ENCODE results near the gene EMC10. TPM values are rescaled to one million over a fixed set of nuclear protein-coding genes. Genes with fewer than 3 reads are reported as not detected.

EMC10 gene
- total RNA-seq, 1 donor from 2014 or later = 70.8 TPM

DNA sequence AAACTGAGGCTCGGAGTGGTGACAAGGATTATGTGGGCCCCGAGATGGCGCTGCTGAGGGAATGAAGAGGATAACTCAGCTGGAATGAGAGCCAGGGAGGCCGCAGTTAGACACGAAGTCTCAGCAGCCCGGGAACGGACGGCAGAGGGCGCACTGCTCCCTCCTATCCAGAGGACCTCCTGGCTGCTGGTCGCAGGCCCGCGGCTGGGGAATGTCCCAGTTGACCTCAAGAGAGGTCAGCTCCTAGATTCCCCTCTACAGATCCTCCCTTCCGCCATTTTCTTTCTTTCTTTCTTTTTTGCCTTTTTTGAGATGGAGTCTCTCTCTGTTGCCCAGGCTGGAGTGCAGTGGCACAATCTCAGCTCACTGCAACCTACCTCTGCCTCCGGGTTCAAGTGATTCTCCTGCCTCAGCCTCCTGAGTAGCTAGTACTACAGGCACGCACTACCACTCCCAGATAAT is 61.5 kb downstream of the EMC10 start:
- intact Hi-C loops (cut with micrococcal nuclease) = loop anchor here (1.0 to 5.0 kb wide), 2 partner anchors 246 to 385 kb away; no protein-coding TSS in a partner anchor

Other genes with a start within 250 kb of the EMC10 start
- gene KCNC3, start 147.1 kb upstream of the EMC10 start, total RNA-seq = 9.4 and 9.5 TPM in 2 replicates
- 2.0 and 2.2 TPM in 2 replicates for gene NAPSA, start 110.9 kb upstream of the EMC10 start, total RNA-seq
- gene NR1H2, start 100.0 kb upstream of the EMC10 start, total RNA-seq = 63.5 and 64.3 TPM in 2 replicates
- gene POLD1, start 92.2 kb upstream of the EMC10 start, total RNA-seq = 140 and 141 TPM in 2 replicates
- gene SPIB, start 57.6 kb upstream of the EMC10 start, total RNA-seq = 0.68 and 0.91 TPM in 2 replicates
- gene MYBPC2, start 43.6 kb upstream of the EMC10 start, total RNA-seq = 0.07 and 0.36 TPM in 2 replicates
- 0.23 and 0.36 TPM in 2 replicates for gene GARIN5A, start 341 bp downstream of the EMC10 start, total RNA-seq
- 32.4 and 34.0 TPM in 2 replicates for gene JOSD2, start 34.7 kb downstream of the EMC10 start, total RNA-seq
- not detected in 2 replicates for gene ASPDH, start 37.4 kb downstream of the EMC10 start, total RNA-seq
- gene LRRC4B, start 91.9 kb downstream of the EMC10 start, total RNA-seq = not detected in 2 replicates
- gene SYT3, start 163.4 kb downstream of the EMC10 start, total RNA-seq = not detected in 2 replicates
- gene C19orf81, start 172.9 kb downstream of the EMC10 start, total RNA-seq = 0.59 TPM in 1 of 2 replicates, not detected in the other
- not detected in 2 replicates for gene SHANK1, start 243.3 kb downstream of the EMC10 start, total RNA-seq
- gene CLEC11A, start 246.9 kb downstream of the EMC10 start, total RNA-seq = 1.2 and 1.7 TPM in 2 replicates